ENCODE measurements around the gene FBXL19.
A peak's percentile ranks its signal among the peaks of the same experiment; 100 is the strongest.

The FBXL19 gene, protein sequence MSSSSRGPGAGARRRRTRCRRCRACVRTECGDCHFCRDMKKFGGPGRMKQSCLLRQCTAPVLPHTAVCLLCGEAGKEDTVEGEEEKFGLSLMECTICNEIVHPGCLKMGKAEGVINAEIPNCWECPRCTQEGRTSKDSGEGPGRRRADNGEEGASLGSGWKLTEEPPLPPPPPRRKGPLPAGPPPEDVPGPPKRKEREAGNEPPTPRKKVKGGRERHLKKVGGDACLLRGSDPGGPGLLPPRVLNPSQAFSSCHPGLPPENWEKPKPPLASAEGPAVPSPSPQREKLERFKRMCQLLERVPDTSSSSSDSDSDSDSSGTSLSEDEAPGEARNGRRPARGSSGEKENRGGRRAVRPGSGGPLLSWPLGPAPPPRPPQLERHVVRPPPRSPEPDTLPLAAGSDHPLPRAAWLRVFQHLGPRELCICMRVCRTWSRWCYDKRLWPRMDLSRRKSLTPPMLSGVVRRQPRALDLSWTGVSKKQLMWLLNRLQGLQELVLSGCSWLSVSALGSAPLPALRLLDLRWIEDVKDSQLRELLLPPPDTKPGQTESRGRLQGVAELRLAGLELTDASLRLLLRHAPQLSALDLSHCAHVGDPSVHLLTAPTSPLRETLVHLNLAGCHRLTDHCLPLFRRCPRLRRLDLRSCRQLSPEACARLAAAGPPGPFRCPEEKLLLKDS

DNA sequence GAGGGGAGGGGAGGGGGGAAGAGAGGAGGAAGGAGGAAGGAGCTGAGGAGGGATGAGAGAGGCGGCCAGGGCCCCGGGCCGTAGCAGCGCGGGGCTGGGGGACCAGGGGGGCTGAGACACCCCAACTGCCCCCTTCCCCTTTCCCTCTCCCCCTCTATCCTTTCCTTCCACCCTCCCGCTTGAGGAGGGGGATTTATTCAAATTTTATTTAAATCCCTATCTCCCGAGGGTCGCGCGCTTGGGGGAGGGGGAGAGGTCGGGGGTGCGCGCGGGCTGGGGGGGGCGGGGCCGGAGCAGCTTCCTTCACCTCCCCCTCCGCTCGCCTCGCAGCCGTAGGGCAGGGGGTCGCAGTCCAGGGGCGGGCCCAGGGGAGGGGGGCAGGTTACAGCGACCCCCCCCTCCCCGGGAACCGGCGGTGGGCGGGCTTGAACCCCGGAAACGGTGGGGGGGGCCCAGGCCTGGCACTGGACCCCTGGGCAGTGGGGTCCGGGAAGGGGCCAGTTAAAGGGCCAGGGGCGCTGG is at the start of gene FBXL19:
Gene FBXL19 (plus strand): TSS at position 19 of the 522 bp plus-strand sequence. CDS start 2,183 bp downstream, outside the sequence.
- TF ChIP-seq, protein P1, sequence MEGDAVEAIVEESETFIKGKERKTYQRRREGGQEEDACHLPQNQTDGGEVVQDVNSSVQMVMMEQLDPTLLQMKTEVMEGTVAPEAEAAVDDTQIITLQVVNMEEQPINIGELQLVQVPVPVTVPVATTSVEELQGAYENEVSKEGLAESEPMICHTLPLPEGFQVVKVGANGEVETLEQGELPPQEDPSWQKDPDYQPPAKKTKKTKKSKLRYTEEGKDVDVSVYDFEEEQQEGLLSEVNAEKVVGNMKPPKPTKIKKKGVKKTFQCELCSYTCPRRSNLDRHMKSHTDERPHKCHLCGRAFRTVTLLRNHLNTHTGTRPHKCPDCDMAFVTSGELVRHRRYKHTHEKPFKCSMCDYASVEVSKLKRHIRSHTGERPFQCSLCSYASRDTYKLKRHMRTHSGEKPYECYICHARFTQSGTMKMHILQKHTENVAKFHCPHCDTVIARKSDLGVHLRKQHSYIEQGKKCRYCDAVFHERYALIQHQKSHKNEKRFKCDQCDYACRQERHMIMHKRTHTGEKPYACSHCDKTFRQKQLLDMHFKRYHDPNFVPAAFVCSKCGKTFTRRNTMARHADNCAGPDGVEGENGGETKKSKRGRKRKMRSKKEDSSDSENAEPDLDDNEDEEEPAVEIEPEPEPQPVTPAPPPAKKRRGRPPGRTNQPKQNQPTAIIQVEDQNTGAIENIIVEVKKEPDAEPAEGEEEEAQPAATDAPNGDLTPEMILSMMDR (conservative IDR thresholded peaks at IDR 0.05; ENCODE audit: low read depth, low read length): no peak
- H3K4me3 ChIP-seq (ENCODE audit: low read depth, low read length): peak within 1 kb of the TSS; percentile 97
- no peak for DNase-seq (ENCODE audit: low read depth)

DNA sequence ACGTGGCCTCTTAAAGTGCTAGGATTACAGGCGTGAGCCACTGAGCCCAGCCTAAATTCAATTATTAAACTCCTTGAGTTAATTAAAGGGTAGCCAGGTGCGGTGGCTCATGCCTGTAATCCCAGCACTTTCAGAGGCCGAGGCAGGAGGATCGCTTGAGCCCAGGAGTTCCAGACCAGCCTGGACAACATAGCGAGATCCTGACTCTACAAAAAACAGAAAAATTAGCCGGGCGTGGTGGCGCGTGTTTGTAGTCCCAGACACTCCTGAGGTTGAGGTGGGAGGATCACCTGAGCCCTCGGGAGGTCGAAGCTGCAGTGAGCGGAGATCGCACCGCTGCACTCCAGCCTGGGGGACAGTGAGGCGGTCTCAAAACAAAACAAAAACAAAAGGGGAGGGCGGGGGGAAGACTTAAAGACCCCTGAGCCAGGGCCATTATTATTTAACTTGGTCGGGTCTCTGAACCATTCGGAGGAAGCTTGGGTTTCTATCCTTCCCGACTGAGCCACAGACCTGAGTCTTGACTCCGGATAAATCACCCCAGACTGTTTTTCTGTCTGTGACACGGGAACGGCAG is 49.0 kb upstream of the FBXL19 start:
- peak overlapping the region; percentile 88 for H3K4me3 ChIP-seq (ENCODE audit: low read depth, low read length)
- TF ChIP-seq, protein P1 (conservative IDR thresholded peaks at IDR 0.05; ENCODE audit: low read depth, low read length): no peak
- DNase-seq (ENCODE audit: low read depth): no peak

DNA sequence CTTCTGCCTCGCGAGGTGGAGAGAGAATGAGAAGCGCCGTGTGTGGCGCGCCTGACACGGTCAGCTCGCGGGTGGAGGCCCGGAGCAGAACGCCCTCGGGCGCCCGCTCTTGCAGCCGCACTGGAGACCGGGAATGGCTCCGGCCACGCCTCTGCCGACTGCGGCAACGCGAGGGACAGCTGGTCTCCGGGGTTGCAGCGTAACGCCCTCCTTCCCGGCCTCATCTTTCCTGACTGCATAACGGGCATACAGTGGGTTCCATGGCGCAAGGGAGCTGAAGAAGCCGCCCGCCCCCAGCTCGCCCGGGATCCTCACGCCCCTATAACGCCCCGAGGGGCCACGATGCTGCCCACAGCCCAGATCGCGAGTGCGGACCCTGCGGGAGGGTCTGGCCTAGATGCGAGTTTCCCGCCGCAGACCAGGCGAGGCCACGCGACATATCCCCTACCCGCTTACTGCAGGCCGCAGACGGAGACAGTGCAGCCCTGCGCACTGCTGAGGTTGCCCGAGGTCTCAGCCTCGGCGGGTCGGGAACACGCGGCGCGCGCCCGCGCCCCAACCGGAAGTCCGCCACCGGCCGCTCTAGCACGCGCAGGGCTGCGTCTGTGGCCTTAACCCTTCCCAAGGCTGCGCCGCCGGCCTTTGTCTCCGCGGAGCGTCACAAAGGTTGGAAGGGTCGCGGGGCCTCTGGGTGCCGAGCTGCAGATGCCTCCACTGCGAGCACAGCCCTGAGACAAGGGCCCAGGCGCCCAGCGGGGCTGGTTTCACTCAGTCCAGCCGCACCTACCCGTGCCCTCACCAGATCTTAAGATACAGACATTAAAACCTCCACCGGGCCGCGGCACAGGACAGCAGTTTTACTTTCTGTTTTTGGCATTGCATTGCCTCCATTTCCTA is 48.3 kb upstream of the FBXL19 start:
- peak; percentile 91 for DNase-seq (ENCODE audit: low read depth)
- TF ChIP-seq, protein P1 (conservative IDR thresholded peaks at IDR 0.05; ENCODE audit: low read depth, low read length): no peak
- H3K4me3 ChIP-seq (ENCODE audit: low read depth, low read length): peak overlapping the region; percentile 88

DNA sequence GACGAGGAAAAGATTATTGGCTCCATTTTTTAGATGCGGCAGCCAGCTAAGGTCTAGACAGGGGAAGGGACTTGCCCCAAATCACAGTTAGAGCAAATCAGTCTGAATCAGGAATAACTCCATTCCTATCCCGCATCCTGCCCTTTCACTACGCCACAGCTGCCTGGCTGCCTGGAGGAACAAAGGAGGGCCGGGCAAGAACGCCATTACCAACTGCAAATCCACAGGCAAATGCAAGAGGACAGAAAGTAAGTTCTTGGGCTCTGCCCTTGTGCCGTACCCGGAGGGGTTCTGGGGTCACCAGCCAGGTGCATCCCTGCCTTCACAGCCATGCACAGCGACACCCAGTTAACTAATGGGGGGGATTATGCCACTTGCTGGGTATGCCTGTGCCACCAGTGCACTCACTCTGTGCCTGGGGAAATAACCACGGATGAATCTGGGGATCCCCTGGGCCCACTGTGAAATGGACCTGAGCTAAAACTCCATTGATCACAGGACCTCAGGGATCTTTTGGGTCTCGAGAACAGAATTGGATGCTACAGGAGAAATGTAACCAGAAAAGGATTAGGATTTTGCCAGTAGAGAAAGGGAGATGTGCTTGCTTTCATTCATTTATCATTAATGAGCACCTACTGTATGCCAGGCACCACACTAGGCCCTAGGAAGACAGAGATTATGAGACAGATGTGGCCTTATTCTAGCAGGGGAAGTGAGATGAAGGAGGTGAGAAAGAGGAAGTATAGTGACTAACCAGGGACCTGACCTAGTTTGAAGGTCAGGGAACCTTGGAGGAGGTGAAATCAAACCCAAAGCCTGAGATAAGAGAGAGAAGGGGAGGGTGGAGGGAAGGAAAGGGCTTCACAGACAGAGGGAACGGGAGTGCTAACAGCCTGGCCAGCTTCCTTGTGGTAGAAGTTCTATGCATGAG is 47.2 kb upstream of the FBXL19 start:
- peak; percentile 25 for DNase-seq (ENCODE audit: low read depth)
- TF ChIP-seq, protein P1 (conservative IDR thresholded peaks at IDR 0.05; ENCODE audit: low read depth, low read length): no peak

DNA sequence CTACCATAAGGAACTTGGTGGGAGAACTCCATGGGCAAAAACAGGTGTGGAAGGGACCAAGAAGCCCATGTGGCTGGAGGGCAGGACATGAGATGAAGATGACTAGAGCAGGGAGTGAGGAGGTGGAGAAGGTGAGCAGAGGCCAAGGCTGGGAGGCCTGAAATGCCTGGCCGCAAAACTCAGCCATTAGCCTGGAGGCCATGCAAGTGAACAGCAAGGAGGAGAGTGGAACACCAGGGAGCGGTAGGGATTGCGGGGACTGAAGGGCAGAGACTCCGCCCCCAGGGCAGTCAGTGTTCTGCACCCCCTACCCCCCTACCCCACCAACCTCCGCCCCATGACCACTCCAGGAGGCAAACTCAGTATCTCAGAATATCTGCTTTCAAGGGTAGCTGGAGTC is 46.5 kb upstream of the FBXL19 start:
- peak overlapping the region; percentile 88 for H3K4me3 ChIP-seq (ENCODE audit: low read depth, low read length)
- TF ChIP-seq, protein P1 (conservative IDR thresholded peaks at IDR 0.05; ENCODE audit: low read depth, low read length): no peak
- DNase-seq (ENCODE audit: low read depth): no peak

More for the DNA sequence above, 47.2 kb upstream of the FBXL19 start:
- H3K4me3 ChIP-seq (ENCODE audit: low read depth, low read length): peak overlapping the region; percentile 88

Measured in choroid plexus epithelial cell (primary cell).